GM12878 (cell line): Measurements from ENCODE around the gene CEP250.

ENCODE experiments used
- EED ChIP-seq: sonication (generic); IDR thresholded peaks from 2 replicates; pipeline ENCODE4 v1.6.1; 2016; ENCODE audit warnings: antibody characterized with exemption, low read depth
- EZH2 ChIP-seq: IDR thresholded peaks from 2 replicates; pipeline ENCODE4 v1.6.1; 2012; ENCODE audit warnings: low read depth, mild to moderate bottlenecking, control low read depth, inconsistent platforms, low read length, borderline replicate concordance; ENCODE audit not compliant: control insufficient read depth
- FOXK2 ChIP-seq: fragments of 450-650 bp; IDR thresholded peaks from 2 replicates; pipeline ENCODE4 v1.6.1; 2017; ENCODE audit warnings: mild to moderate bottlenecking, moderate library complexity
- NRF1 ChIP-seq: conservative IDR thresholded peaks from 2 replicates; pipeline ENCODE4 v1.6.1; 2011; ENCODE audit warnings: mild to moderate bottlenecking, low read depth, low read length, improper control_type of control experiment
- SRF ChIP-seq, 2 experiments: IDR thresholded peaks; 2 replicates each; pipeline ENCODE4 v1.6.1; 2011; ENCODE audit warnings: low read depth in 2 of 2, low read length in 2 of 2, mild to moderate bottlenecking in 1 of 2, moderate library complexity in 1 of 2
- TF ChIP-seq, protein P1 (sequence below), 3 experiments: IDR thresholded peaks in 2 of 3; conservative IDR thresholded peaks in 1 of 3; 2 replicates each; pipeline ENCODE4 v1.5.1; 2011; ENCODE audit warnings: low read depth in 3 of 3, low read length in 3 of 3, mild to moderate bottlenecking in 3 of 3, control low read depth in 2 of 3, moderate library complexity in 2 of 3, inconsistent platforms in 1 of 3, mixed read lengths in 1 of 3; ENCODE audit not compliant: control insufficient read depth in 2 of 3, insufficient read depth in 1 of 3; ENCODE audit errors: extremely low read depth in 1 of 3

DNA sequence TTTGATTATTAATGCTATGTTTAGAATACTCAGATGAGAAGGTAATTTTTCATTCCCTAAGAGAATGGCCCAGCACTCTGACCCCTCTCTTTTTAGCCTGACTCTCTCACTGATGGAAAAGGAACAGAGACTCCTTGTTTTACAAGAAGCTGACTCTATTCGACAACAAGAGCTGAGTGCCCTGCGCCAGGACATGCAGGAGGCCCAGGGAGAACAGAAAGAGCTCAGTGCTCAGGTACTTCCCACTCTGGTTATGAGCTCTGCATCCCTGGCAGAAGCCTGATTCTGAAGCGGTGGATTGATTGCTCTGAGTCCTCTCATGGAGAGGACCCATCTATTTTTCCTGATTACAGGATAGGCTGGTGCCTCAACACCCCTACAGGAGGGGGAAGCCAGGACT is 41.1 kb downstream of the CEP250 start:
- TF ChIP-seq, protein P1, sequence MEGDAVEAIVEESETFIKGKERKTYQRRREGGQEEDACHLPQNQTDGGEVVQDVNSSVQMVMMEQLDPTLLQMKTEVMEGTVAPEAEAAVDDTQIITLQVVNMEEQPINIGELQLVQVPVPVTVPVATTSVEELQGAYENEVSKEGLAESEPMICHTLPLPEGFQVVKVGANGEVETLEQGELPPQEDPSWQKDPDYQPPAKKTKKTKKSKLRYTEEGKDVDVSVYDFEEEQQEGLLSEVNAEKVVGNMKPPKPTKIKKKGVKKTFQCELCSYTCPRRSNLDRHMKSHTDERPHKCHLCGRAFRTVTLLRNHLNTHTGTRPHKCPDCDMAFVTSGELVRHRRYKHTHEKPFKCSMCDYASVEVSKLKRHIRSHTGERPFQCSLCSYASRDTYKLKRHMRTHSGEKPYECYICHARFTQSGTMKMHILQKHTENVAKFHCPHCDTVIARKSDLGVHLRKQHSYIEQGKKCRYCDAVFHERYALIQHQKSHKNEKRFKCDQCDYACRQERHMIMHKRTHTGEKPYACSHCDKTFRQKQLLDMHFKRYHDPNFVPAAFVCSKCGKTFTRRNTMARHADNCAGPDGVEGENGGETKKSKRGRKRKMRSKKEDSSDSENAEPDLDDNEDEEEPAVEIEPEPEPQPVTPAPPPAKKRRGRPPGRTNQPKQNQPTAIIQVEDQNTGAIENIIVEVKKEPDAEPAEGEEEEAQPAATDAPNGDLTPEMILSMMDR (IDR thresholded peaks at IDR 0.05 in 2 of 3, conservative IDR thresholded peaks at IDR 0.05 in 1 of 3; ENCODE audit: control insufficient read depth in 2 of 3, extremely low read depth in 1 of 3, insufficient read depth in 1 of 3, low read depth in 3 of 3, low read length in 3 of 3) = no peak
- TF ChIP-seq EZH2 (no peak), NRF1 (no peak), EED (no peak), FOXK2 (no peak), SRF (IDR thresholded peaks at IDR 0.05; ENCODE audit: low read depth in 2 of 2, low read length in 2 of 2) (no peak)
